MCF 10A (cell line): ENCODE data around the gene GLRX5. TPM values are rescaled to one million over a fixed set of nuclear protein-coding genes. Genes with fewer than 3 reads are reported as not detected.
"Not testable (repeated sequence)": the region's sequence is repeated elsewhere in the genome, so short reads cannot be mapped to it uniquely, and the experiment has no call there.

Experiments used
- BruUV-seq: library from RNA; stranded (reverse); fragments of 400-500 nt; replicated peaks from 2 replicates; lab custom pipeline; 2021; lab: Mats Ljungman, UMichigan
- CTCF ChIA-PET: fragments of 300-600 bp; sonication (Branson Sonifier 250); formaldehyde crosslinking; extraction: SDS; loops from one replicate; lab custom pipeline; 2021; ENCODE audit warnings: antibody characterized with exemption, inconsistent platforms; lab: Yijun Ruan, JAX
- POLR2A ChIA-PET: fragments of 300-600, 350-650 bp; sonication (Branson Sonifier 250); formaldehyde crosslinking; extraction: SDS; loops from one replicate; lab custom pipeline; 2020; ENCODE audit warnings: antibody characterized with exemption, inconsistent platforms; lab: Yijun Ruan, JAX
- DNase-seq: peaks from one replicate; pipeline ENCODE4 v3.0.0-alpha.2; 2018; ENCODE audit not compliant: unreplicated experiment
- H3K27ac Mint-ChIP-seq: one replicate; pipeline ENCODE4 v1.8.0; 2022; ENCODE audit warnings: mild to moderate bottlenecking, low read depth, mixed read lengths; ENCODE audit not compliant: unreplicated experiment
- H3K27me3 Mint-ChIP-seq: one replicate; pipeline ENCODE4 v1.8.0; 2022; ENCODE audit warnings: mixed read lengths; ENCODE audit not compliant: insufficient read depth, unreplicated experiment
- H3K36me3 Mint-ChIP-seq: one replicate; pipeline ENCODE4 v1.8.0; 2022; ENCODE audit warnings: mild to moderate bottlenecking, moderate library complexity, mixed read lengths; ENCODE audit not compliant: insufficient read depth, unreplicated experiment
- H3K4me1 Mint-ChIP-seq: one replicate; pipeline ENCODE4 v1.8.0; 2022; ENCODE audit warnings: mixed read lengths; ENCODE audit not compliant: insufficient read depth, unreplicated experiment
- H3K4me3 Mint-ChIP-seq: one replicate; pipeline ENCODE4 v1.8.0; 2022; ENCODE audit warnings: mild to moderate bottlenecking, moderate library complexity, mixed read lengths; ENCODE audit not compliant: unreplicated experiment
- H3K9me3 Mint-ChIP-seq: one replicate; pipeline ENCODE4 v1.8.0; 2022; ENCODE audit warnings: mixed read lengths; ENCODE audit not compliant: unreplicated experiment
- CTCF ChIP-seq: fragments of 200-600 bp; IDR thresholded peaks from one replicate; pipeline ENCODE4 v1.8.0; 2022; ENCODE audit warnings: antibody characterized with exemption, mild to moderate bottlenecking; ENCODE audit not compliant: unreplicated experiment
- intact Hi-C: fragments of 100-400 bp; cut with micrococcal nuclease; formaldehyde crosslinking; loops from 2 replicates; pipeline ENCODE4 v1.14.1; 2022
- total RNA-seq: library from RNA; stranded (reverse); gene quantifications from 2 replicates; pipeline ENCODE4 v1.2.3, GENCODE V29; 2022

GLRX5 gene
- total RNA-seq, 1 experiment from 2014 or later: 32.2 TPM

- Mint-ChIP-seq H3K27ac (no peak overlapping the region), H3K4me1 (no peaks in the 10 kb centered on the region)
Observed at GRCh38 chr14:95585953-95586620, 51.2 kb downstream of the GLRX5 start.

GRCh38 chr14:95591182-95591581, 56.3 kb downstream of the GLRX5 start:
- DNase-seq, H3K9me3 Mint-ChIP-seq, H3K4me1 Mint-ChIP-seq, CTCF ChIA-PET, POLR2A ChIA-PET, H3K27ac Mint-ChIP-seq, BruUV-seq, H3K4me3 Mint-ChIP-seq, intact Hi-C loops, H3K36me3 Mint-ChIP-seq: not testable (repeated sequence)
- H3K27me3 Mint-ChIP-seq: peaks cover 23% of the 10 kb centered on the region

More at GRCh38 chr14:95585953-95586620, 51.2 kb downstream of the GLRX5 start:
- ChIA-PET POLR2A (interaction anchor here (0.6 to 0.7 kb wide), 2 partner anchors 107 to 317 kb away, joined by 3 read pairs; no protein-coding TSS in a partner anchor), CTCF (no interaction called here)
- Mint-ChIP-seq H3K27me3 (peaks cover 37% of the 10 kb centered on the region), H3K4me3 (no peak overlapping the region), H3K9me3 (no peaks in the 10 kb centered on the region), H3K36me3 (no peaks in the 10 kb centered on the region)
- DNase-seq: no peak
- BruUV-seq: no TSS peak
- intact Hi-C loops: no loop called here
- TF ChIP-seq CTCF: no peak

Other genes with a start within 250 kb of the GLRX5 start
- gene CLMN, start 215.1 kb upstream of the GLRX5 start, total RNA-seq: 15.7 and 17.9 TPM in 2 replicates
- gene SYNE3, start 18.4 kb upstream of the GLRX5 start, total RNA-seq: 8.9 and 9.5 TPM in 2 replicates
- not detected in 2 replicates for gene TCL1B, start 151.4 kb downstream of the GLRX5 start, total RNA-seq
- gene TCL1A, start 179.1 kb downstream of the GLRX5 start, total RNA-seq: not detected in 2 replicates